ENCODE data around the gene FCGR3B.
"Not testable (repeated sequence)": the region's sequence is repeated elsewhere in the genome, so short reads cannot be mapped to it uniquely, and the experiment has no call there.

DNA sequence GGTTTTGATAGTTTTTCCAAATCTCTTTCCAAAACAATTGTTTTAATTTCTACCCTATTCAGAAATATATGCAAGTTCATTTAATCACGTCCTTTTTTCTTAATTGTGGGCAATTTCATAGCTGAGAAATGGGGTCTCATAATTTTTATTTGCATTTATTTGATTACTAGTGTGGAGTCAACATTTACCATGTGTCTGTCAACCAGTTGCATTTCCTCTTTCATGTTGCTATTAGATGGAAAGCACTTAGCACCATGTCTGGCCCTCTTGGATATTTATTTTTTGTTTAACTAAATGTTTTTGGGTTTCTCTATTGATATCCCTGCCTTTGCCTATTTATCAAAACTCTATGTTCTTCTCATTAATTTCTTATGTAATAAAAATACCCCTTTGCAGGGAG lies 13.9 kb upstream of the FCGR3B start:
- not testable (repeated sequence) for TF ChIP-seq ARNT (IDR thresholded peaks at IDR 0.05); SUZ12 (IDR thresholded peaks at IDR 0.05); FOXK2 (IDR thresholded peaks at IDR 0.05); FOXM1 (IDR thresholded peaks at IDR 0.05; ENCODE audit: borderline replicate concordance); SP1 (IDR thresholded peaks at IDR 0.05); NFRKB (IDR thresholded peaks at IDR 0.05)
